HG03039 (cell line): ENCODE data around the gene LTO1.

Source experiments
- ATAC-seq: cut with Tn5 transposase; IDR thresholded peaks from one replicate; pipeline ENCODE4 v1.9.1; 2021; ENCODE audit warnings: mild to moderate bottlenecking, moderate library complexity; ENCODE audit not compliant: unreplicated experiment

The LTO1 gene

GRCh38 chr11:69682221-69682620, 7.1 kb upstream of the LTO1 start:
- no peak for ATAC-seq

GRCh38 chr11:69680688-69681087, 5.5 kb upstream of the LTO1 start:
- no peak for ATAC-seq

GRCh38 chr11:69677749-69678148, 2.6 kb upstream of the LTO1 start:
- no peak for ATAC-seq

GRCh38 chr11:69674267-69674885, 777 bp downstream of the LTO1 start:
- ATAC-seq = no peak

- no peak for ATAC-seq
Measured at GRCh38 chr11:69671734-69672465, 3.3 kb downstream of the LTO1 start.

- ATAC-seq = no peak
Measured at GRCh38 chr11:69670158-69670845, 4.9 kb downstream of the LTO1 start.

- ATAC-seq = no peak
Measured at GRCh38 chr11:69669486-69669885, 5.7 kb downstream of the LTO1 start.

GRCh38 chr11:69667619-69668604, 7.2 kb downstream of the LTO1 start:
- no peak for ATAC-seq

GRCh38 chr11:69666752-69667536, 8.2 kb downstream of the LTO1 start:
- ATAC-seq = no peak

- no peak for ATAC-seq
Measured at GRCh38 chr11:69666261-69666660, 8.9 kb downstream of the LTO1 start.

- no peak for ATAC-seq
Measured at GRCh38 chr11:69665669-69666068, 9.5 kb downstream of the LTO1 start.

GRCh38 chr11:69664901-69665300, 10.3 kb downstream of the LTO1 start:
- ATAC-seq = no peak

- no peak for ATAC-seq
Measured at GRCh38 chr11:69664103-69664775, 10.9 kb downstream of the LTO1 start.

GRCh38 chr11:69663326-69663725, 11.8 kb downstream of the LTO1 start:
- no peak for ATAC-seq

GRCh38 chr11:69662806-69663205, 12.3 kb downstream of the LTO1 start:
- no peak for ATAC-seq

GRCh38 chr11:69662021-69662698, 13.0 kb downstream of the LTO1 start:
- ATAC-seq = no peak

GRCh38 chr11:69661413-69661715, 13.8 kb downstream of the LTO1 start:
- no peak for ATAC-seq

- no peak for ATAC-seq
Measured at GRCh38 chr11:69660001-69660500, 15.1 kb downstream of the LTO1 start.

- no peak for ATAC-seq
Measured at GRCh38 chr11:69659591-69659990, 15.6 kb downstream of the LTO1 start.
